ENCODE measurements around the gene ATP5F1E.

ATP5F1E gene

DNA sequence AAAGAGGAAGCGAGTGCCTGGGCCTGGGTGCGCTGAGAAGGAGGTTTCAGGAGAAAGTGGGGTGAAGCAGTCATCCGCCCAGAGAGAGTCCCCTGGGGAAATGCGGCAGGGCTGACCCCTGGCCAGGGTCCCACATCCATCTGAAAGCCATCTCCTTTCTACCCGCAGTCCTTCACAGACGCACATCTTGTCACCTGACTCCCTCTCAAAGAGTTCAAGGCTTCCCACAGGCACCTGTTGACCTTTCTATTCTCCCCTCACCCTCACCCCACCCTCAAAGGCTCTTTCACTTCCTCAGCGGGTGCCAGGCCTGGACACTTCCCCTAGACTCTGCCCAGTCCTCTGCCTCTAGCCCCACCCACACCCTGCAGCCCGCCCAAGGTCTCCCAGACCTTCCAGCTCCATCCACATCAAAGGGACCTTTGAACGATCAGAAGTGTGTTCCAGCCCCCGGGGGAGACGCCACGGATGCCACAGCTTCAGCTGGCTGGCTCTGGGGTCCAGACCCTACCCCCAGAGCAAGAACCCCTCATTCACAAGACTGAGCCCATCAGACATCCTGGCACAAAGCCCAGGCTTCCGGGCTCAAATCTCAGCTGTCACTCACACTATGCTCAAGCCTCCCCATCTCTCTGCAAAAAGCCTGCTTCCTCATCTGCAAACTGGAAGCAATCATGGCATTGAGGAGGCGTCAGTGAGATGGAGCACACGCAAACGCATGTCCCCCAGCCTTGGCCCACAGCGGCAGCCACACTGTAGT, 27.2 kb downstream of the ATP5F1E start:
- no peak for FAIRE-seq

DNA sequence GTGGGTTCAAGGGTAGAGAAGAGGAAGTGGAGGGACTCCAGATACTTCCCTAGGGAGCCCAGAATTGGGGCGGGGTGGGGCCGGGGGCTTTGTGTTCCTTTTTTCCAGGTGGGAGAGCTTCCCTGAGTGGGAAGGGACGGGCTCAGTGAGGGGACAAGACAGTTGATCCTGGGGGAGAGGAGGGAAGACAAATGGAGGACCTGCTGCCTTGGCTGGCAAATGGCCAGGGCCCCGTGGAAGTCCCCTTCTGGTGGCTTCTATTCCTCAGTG, 27.7 kb downstream of the ATP5F1E start:
- FAIRE-seq = no peak

DNA sequence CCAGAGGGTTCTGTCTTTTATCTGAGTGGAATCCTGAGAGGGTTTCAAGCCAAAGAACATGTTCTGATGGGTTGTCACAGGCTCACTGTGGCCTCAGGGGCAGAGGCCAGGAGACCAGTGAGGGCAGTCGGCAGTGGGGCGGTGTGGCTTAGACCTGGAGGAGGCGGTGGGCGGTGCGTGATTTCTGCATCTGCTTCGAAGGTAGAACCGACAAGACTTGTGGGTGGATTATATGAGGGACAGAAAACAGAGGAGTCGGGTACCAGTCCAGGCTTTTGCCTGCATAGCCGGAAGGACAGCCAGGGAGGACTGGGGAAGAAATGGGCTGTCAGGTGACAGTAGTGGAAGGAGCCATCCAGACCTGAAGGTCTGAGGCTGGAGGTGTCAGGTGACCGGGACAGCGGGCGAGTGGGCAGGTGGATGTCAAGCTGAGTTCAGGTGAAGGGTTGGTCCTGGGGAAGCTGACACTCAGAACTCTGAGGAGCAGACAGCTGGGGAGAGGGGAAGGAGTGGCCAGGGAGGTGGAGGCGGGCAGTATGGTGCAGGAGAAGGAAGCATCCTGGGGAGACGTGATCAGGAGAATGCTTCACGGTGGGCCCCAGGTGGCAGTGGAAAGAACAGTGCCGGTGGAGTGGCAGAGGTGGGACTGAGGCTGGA, 28.2 kb downstream of the ATP5F1E start:
- FAIRE-seq = no peak

DNA sequence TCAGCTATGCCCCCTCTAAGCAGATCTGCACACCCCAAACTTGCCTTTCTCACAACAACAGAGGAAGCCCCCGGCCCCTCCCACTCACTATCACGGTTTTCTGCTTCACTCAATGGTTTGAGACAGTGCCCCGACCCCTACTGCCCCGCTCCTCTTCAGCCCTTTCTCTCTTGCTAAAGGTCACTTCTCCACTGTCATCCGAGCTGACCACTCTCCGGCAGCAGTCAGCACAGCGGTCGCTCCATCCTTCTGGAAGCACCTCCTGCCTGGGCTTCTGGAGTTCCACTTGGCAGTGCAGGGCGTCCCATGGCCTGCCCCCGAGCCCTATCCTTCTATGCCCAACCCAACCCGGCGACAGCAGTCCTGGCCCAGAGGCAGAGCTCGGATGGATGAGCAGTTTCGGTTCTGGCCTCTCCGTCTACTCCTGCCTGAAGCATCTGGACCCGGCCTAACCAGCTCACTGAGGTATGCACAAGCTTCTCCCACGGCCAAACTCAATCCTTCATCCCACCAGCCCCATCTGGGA, 29.2 kb downstream of the ATP5F1E start:
- FAIRE-seq = no peak

DNA sequence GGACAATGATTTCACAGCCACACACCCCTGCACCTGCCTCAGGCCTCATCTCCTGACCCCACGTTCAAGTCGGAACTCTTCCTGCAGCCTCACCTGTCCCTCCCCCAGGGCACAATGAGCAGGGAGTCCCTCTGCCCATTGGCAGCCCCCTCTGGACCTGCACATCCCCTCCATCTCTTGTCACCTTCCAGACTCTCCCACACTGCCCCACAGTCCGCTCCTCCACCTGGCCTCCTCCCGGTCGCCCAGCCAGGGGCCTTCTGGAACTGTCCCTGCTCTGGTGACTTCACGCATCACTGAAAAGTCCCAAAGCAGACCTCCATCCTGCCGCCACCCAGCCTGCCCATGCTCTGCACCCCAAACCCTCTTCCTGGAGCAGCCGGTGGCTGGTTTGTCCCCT, 29.7 kb downstream of the ATP5F1E start:
- FAIRE-seq = no peak

DNA sequence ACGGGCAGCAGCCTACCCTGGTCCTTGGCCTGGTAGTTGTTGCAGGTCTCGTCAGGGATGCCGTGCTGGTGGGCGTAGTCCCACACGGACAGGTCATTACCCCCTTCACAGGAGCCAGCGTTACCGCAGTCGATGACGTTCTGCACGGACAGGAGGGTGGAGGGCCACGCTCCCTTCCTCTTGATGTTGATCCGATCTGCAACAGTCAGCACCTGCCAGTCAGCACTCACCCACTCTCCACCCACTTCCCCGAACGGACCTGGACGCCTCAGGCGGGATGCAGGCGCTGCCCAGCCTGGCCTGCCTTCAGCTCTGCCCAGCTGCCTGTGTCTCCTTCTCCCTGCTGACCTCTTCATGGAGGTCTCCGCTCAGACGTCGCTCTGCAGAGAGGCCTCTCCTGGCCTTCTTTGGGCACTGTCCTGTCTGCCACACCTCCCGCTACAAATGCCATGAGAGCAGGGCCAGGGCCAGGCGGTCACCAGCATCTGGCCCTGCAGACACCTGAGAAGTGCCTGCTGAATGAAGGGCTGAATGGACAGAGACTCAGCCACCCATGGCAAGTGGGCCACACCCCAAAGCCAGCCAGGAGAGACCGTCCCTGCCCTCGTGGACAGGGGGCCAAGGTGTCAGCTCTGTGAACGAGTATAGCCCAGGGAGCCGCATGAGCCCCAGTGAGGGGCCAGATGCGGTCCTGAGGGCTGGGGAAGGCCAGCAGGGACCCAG, 30.5 kb downstream of the ATP5F1E start:
- no peak for FAIRE-seq

DNA sequence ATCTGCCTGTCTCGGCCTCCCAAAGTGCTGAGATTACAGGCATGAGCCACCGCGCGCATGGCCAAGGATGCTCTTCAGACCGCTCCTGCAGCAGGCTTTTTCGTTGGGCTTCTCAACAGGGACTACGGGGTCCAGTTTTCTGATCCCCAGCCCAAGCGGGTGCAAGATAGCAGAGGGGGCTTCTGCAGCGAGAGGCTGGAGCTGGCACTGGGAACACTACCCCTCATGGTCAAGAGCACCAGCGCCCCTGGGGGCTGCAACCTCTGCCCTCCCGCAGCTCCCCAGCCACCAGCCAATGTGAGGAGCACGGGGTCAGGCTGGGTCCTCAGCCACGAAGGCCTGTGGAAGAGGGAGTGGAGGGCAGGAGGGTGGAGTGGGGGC, 31.1 kb downstream of the ATP5F1E start:
- FAIRE-seq = no peak

DNA sequence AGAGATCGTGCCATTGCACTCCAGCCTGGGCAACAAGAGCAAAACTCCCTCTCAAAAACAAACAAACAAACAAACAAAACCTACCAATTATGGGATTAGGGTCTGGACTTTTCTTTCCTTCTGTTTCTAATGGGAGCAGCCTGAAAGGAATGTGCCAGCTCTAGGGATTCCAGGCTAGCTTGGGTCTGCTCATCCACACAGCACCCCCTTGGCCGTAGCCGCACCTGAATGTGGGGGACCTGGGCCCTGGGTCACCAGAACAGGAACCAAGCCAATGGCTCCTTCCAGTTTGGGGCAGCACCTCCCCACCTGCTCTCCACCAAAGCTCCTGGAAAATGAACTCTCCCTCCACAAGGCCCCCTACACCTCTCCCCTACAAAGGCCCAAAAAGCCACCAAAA, 31.8 kb downstream of the ATP5F1E start:
- FAIRE-seq = no peak

DNA sequence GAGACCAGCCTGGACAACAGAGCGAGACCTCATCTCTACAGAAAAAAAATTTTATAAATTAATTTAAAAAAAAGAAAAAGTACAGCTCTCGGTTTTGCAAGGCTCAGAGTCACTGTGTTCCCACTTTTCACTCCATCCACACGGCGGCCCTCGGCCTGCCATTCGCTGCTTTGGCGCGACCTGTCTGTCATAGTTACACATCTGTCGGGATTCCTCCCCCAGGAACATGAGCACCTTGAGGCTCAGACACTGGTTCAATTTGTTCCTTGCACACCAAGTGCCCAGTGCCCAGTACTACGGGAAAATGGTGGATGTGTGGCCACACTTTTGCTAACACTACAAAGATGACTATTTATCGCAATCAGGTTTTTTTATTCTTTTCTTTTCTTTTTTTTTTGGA, 33.5 kb downstream of the ATP5F1E start:
- FAIRE-seq = no peak

DNA sequence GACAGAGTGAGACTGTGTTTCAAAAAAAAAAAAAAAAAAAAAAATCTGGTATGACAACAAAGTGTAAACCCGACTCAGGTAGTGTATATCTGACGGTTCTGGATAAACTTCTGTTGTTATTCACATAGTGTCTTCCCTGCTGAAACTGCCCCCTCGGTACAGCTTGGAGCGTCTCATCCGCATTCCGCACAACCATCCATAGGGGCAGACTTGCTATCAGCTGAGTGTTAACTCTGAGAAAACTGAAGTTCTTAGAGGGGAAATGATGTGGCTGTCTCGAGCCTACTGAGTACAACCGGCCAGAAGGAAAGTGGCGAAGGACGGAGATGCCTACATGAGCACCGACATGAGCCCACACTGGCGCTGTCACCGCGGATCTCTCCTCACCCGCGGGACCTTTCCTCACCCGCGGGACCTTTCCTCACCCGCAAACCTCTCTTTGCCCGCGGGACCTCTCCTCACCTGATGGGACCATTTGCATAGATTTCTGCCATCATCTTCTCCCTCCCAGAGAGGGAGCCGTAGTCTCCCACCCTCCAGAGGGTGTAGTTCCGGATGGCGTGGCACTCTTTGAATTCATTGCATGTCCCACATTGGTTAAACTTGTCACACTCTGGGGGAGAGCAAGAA, 34.9 kb downstream of the ATP5F1E start:
- no peak for FAIRE-seq

DNA sequence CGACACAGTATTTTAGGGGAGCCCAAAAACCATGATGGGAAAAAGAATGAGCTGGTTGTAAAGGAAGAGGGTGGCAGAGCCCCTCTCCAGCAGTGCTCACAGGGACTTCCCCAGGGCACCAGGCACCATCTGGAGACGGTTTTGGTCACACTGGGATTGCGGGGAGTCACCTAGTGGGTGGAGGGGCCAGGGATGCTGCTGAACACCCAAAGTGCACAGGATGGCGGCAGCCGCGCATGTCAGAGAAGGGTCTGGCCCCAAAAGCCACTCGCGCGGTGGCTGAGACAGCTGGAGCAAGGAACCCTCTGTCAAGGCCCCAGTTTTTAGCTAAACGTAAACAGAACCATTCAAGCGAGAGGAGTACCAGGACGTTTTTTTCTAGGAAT, 35.9 kb downstream of the ATP5F1E start:
- no peak for FAIRE-seq

DNA sequence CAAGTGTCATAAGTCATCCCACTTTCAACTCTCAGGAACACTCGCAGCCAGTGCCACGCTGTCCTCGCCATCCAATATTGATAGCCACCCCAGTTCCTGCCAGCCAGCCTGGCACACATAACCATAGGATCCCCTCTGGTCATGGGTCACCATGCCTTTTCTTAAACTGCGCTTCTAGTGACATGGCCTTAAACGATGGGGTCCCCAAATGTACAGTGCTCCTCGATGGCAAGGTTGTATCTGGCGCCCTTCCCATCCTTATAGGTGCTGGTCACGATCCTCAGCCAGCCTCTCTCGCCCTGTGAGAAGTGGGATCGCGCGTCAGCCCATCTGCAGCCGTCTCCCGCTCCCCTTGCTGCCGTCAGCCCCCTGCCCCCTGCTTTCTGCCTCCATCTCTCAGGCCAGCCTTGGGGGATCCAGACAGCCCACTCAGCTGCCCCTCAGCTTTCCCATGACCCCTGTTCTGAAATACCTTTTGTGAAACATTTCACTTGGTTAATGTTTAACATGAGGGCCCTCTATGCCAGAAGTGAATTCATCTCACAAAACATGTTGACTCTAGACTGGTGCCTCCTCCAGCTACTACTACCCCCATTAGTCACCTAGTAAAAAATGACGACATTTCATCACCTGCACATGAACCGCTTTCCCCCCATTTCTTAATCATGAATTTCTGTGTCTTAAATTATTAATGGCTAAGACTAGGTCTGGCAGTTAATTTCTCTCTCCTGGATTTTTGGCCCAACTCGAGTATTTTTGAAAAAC, 36.5 kb downstream of the ATP5F1E start:
- no peak for FAIRE-seq

DNA sequence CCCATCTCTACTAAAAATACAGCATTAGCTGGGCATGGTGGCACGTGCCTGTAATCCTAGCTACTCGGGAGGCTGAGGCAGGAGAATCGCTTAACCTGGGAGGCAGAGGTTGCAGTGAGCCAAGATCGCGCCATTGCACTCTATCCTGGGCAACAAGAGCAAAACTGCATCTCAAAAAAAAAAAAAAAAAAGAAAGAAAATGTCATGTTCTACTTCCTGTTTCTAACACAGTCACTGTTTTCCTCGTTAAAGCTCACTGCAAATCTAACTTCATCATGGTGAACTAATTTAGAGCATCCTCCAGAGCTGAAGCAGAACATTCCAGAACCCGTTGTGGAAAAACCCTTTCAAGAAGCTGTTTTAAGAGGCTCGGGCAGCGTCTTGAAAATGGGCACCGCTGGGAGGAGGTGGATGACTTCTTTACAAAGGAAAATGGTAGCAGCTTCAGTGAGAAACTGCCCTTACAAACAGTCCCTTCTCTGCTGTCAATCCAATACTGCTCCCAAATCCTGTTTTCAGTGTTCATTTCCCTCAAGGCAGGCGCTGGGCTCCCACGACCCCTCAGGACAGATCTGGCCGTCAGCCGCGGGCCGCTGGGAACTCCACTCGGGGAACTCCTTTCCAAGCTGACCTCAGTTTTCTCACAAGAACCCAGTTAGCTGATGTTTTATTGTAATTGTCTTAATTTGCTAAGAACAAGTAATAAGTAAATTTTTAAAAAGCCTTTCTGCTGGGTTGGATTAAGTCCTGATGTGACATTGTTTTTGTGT, 37.6 kb downstream of the ATP5F1E start:
- FAIRE-seq = no peak

DNA sequence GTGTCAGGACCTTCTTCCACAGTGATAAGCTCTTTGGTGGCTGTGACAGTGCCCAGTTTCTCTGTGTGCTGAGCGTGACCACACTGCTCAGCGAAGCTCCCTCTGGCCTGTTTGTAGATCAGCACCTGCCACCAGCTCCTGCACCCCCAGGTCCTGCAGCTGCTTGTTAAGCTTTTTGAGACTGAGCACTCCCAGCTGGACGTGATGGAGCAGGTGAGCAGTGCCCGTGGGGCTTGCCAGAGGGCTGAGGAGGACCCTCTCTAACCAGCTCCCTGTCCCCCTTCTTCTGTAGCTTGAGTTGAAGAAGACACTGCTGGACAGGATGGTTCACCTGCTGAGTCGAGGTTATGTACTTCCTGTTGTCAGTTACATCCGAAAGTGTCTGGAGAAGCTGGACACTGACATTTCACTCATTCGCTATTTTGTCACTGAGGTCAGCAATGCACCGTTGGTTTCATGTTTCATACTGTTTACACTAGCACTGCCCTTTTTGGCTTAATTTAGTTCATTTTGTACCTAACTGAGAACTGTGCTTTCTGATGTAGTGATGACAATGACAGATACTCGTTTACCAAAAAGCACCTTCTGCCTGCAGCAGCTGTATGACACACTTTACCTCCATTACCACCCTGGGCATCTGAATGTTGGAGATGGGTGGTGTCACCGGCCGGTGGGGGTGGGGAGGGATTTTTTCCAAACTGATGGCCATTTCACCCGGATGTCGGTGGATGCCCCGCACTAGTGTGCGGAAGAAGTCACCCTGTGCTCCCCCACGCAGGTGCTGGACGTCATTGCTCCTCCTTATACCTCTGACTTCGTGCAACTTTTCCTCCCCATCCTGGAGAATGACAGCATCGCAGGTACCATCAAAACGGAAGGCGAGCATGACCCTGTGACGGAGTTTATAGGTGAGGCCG, 38.5 kb downstream of the ATP5F1E start:
- no peak for FAIRE-seq

DNA sequence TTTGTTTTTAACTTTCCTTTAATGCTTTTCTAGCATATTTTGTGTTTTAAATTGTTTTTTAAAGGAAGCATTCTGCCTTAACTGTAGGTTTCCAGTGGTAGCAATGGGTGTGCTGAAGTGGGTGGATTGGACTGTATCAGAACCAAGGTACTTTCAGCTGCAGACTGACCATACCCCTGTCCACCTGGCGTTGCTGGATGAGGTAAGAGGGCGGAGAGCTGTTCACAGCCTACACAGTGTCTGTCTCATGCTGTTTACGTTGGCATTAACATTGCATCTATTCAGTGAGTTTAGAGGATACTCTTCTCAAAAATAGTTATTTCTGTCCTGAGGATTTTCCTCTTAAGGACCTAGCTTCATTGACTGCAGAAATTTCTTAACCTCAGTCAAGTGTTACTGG, 39.2 kb downstream of the ATP5F1E start:
- no peak for FAIRE-seq

DNA sequence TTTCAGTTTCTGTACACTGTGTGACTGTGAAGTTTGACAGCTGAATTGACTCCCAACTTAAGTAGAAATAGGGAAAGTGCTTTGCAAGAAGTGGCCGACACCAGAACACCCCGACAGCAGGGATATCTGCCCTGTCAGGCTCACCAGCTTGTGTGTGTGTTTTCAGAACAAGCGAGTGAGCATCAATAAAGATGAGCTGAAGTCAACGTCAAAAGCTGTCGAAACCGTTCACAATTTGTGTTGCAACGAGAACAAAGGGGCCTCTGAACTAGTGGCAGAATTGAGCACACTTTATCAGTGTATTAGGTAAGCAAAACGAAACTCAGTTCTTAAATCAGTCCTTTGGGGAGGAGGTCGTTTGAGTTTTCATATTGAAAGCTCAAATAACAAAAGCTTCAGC, 40.4 kb downstream of the ATP5F1E start:
- no peak for FAIRE-seq

DNA sequence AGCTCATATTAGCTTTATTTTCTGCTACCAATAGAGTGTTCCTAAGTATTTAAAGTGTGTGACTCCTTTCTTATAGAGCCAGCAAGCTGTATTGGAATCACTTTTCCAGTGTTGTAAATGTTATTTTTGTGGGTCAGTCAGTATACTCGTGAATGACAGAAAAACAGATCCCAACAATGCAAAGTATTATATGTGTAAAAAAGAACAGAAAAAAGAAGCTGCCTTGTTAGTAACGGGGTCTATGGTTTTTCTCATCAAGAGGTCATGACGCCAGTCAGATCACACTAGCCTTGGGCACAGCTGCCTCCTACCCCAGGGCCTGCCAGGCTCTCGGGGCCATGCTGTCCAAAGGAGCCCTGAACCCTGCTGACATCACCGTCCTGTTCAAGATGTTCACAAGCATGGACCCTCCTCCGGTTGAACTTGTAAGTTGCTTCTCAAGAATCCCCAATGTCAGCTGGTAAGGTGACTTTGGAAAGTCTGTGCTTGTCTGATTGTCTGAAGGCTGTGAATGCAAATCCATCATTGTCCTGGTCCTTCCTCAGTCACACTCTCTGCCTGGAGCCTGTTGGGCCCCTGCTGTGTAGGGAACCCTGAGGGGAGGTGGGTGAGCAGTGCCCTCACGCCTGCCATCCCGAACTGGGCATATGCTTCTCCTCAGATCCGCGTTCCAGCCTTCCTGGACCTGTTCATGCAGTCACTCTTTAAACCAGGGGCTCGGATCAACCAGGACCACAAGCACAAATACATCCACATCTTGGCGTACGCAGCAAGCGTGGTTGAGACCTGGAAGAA, 41.3 kb downstream of the ATP5F1E start:
- no peak for FAIRE-seq

DNA sequence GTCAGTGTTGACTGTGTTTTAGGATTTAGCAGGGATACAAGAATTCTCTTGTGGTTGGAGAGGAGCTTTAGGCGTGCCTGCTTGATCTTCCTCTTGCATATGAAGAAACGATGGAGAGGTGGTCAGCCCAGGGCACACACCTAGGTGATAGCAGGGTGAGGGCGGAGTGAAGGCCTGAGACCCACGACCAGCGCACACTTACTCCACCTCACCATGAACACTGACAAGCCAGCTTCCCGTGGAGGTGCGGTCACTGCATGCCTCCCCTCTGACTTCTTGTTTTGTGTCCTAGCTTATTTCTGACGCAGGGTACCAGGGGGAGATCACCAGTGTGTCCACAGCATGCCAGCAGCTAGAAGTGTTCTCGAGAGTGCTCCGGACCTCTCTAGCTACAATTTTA, 42.9 kb downstream of the ATP5F1E start:
- no peak for FAIRE-seq

DNA sequence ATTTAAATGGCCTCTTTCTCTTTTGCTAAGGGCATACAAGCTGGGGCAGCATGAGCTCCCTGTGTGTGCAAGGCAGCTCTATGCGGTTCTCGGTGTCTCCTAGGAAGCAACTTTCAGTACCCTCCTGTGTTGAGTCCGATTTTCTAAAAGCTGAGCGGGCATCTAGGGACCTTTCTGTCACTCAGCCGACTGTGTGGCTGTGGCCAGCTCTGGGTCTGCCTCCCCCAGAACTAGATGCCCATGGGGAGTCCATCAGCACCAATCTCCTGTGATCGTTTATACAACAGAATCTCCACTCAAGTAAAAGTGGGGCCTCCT, 43.6 kb downstream of the ATP5F1E start:
- no peak for FAIRE-seq

DNA sequence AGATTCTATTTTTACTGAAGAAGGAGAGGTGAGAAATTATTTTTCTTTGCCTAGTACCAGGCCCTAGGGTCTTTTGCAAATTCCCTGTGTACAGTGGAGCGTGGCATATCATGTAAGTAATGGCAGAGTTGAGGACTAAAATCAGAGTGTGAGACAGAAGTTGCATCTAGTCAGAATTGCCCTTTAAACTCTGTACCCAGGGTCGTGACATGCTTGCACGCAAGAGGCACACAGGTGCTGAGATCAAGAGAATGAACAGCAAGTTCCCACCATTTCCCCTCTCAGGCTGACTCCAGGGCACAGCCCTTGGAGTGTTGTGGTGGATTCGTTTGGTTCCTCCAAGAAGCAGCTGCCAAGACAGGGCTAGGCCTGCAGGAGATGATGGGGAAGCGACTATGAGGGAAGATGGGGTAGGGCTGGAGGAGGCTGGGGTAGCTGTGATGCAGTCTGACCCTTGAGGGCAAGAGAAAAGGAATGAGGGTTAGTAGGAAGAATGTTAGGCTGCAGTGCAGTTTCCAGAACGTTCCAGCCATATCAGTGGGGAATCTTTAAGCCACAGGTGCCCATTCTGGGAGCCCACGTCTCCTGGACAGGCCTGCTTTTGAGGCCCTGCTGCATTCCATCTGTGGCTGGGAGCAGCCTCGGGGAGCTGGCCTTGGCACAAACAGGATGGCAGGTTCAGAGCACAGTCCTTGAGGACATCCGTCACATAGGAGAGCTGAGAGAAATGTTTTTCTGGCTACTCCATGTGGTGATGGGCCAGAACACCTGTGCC, 44.2 kb downstream of the ATP5F1E start:
- FAIRE-seq = no peak
